HCT116 (cell line): ENCODE results near the gene DTD2. TPM values are rescaled to one million over a fixed set of nuclear protein-coding genes. Genes with fewer than 3 reads are reported as not detected.

Experiments used
- ATAC-seq: fragments of 200-7000 bp; cut with Tn5 transposase; 2 replicates; pipeline ENCODE4 v1.9.1; 2020; ENCODE audit warnings: mild to moderate bottlenecking, moderate library complexity
- BruUV-seq: library from RNA; stranded (reverse); fragments of 400-500 nt; replicated peaks from 2 replicates; lab custom pipeline; 2021; lab: Mats Ljungman, UMichigan
- CTCF ChIA-PET: fragments of 300-600 bp; sonication (Branson Sonifier 250); formaldehyde crosslinking; loops from one replicate; lab custom pipeline; 2021; ENCODE audit warnings: antibody characterized with exemption; lab: Charles Lee
- POLR2A ChIA-PET: fragments of 300-600, 350-600 bp; sonication (Branson Sonifier 250); formaldehyde crosslinking; loops from one replicate; lab custom pipeline; 2021; ENCODE audit warnings: antibody characterized with exemption; lab: Charles Lee
- RAD21 ChIA-PET, 2 experiments: fragments of 300-600 bp; sonication (Branson Sonifier 250); formaldehyde crosslinking; loops; one replicate each; lab custom pipeline; 2023; ENCODE audit warnings: low total read pairs in 2 of 2; ENCODE audit not compliant: uncharacterized antibody in 2 of 2, unreplicated experiment in 2 of 2, low non-redundant PET in 1 of 2; lab: Charles Lee
- DNase-seq: peaks from one replicate; pipeline ENCODE4 v3.0.0-alpha.2; 2010; ENCODE audit warnings: low read depth, low spot score
- H2AFZ ChIP-seq: fragments of 200-600 bp; shearing (Covaris generic), sonication (generic); 2 replicates; pipeline ENCODE4 v1.6.1; 2017; ENCODE audit warnings: low read depth, mixed run types, mixed read lengths, antibody characterized with exemption, low read length; ENCODE audit not compliant: poor library complexity, severe bottlenecking
- H3K27ac ChIP-seq: 2 replicates; pipeline ENCODE4 v1.5.1; 2012; ENCODE audit warnings: low read depth, low read length
- H3K27me3 ChIP-seq: fragments of 200-600 bp; sonication (generic); 2 replicates; pipeline ENCODE4 v1.6.1; 2016; ENCODE audit warnings: mixed run types, low read length, mixed read lengths; ENCODE audit not compliant: insufficient read depth
- H3K36me3 ChIP-seq, 2 experiments: fragments of 200-500 bp in 1 of 2; fragments of 200-600 bp in 1 of 2; sonication (Bioruptor generic) in 1 of 2; sonication (generic) in 1 of 2; 2 replicates each; pipeline versions ENCODE4 v1.5.1 to v1.6.1; 2014 to 2016; ENCODE audit warnings: low read length in 2 of 2, inconsistent platforms in 1 of 2, mixed read lengths in 1 of 2, mixed run types in 1 of 2; ENCODE audit not compliant: insufficient read depth in 2 of 2, control insufficient read depth in 1 of 2
- H3K4me1 ChIP-seq, 2 experiments: fragments of 200-600 bp in 1 of 2; sonication (generic) in 1 of 2; 2 replicates each; pipeline versions ENCODE4 v1.5.1 to v1.6.1; 2012 to 2017; ENCODE audit warnings: low read length in 2 of 2, inconsistent platforms in 1 of 2, mild to moderate bottlenecking in 1 of 2, mixed read lengths in 1 of 2, mixed run types in 1 of 2, moderate library complexity in 1 of 2; ENCODE audit not compliant: insufficient read depth in 2 of 2, control insufficient read depth in 1 of 2
- H3K4me2 ChIP-seq: fragments of 200-600 bp; sonication (generic); 2 replicates; pipeline ENCODE4 v1.6.1; 2017; ENCODE audit warnings: mixed run types, low read length, mixed read lengths
- H3K4me3 ChIP-seq, 2 experiments: fragments of 200-600 bp in 1 of 2; sonication (generic) in 1 of 2; replicated peaks in 1 of 2; 2 replicates each; pipeline ENCODE4 v1.5.1; 2011 to 2016; ENCODE audit warnings: low read length in 2 of 2, control low read depth in 1 of 2, low read depth in 1 of 2, mild to moderate bottlenecking in 1 of 2, mixed read lengths in 1 of 2, mixed run types in 1 of 2
- H3K79me2 ChIP-seq: fragments of 200-600 bp; sonication (generic); 2 replicates; pipeline ENCODE4 v1.6.1; 2017; ENCODE audit warnings: mild to moderate bottlenecking, mixed run types, low read length, moderate library complexity, mixed read lengths; ENCODE audit not compliant: insufficient read depth
- H3K9ac ChIP-seq: fragments of 200-600 bp; sonication (generic); 2 replicates; pipeline ENCODE4 v1.6.1; 2016; ENCODE audit warnings: low read length, mixed read lengths
- H3K9me2 ChIP-seq: fragments of 200-600 bp; sonication (generic), shearing (Covaris generic); 2 replicates; pipeline ENCODE4 v1.6.1; 2017; ENCODE audit warnings: mixed run types, mild to moderate bottlenecking, moderate library complexity; ENCODE audit not compliant: insufficient read depth
- H3K9me3 ChIP-seq, 2 experiments: fragments of 200-500 bp in 1 of 2; fragments of 200-600 bp in 1 of 2; sonication (Bioruptor generic) in 1 of 2; sonication (generic) in 1 of 2; 2 replicates each; pipeline ENCODE4 v1.6.1; 2014 to 2017; ENCODE audit warnings: low read length in 2 of 2, mixed read lengths in 2 of 2, inconsistent platforms in 1 of 2, low read depth in 1 of 2, mild to moderate bottlenecking in 1 of 2, mixed run types in 1 of 2, moderate library complexity in 1 of 2; ENCODE audit not compliant: control insufficient read depth in 1 of 2, insufficient read depth in 1 of 2
- H4K20me1 ChIP-seq: fragments of 200-600 bp; sonication (generic), shearing (Covaris generic); 2 replicates; pipeline ENCODE4 v1.6.1; 2017; ENCODE audit warnings: mixed run types, mild to moderate bottlenecking, moderate library complexity; ENCODE audit not compliant: insufficient read depth
- ATF3 ChIP-seq: IDR thresholded peaks from 2 replicates; pipeline ENCODE4 v1.6.1; 2012
- CBX3 ChIP-seq: IDR thresholded peaks from 2 replicates; pipeline ENCODE4 v1.6.1; 2012; ENCODE audit warnings: low read depth
- CEBPB ChIP-seq: IDR thresholded peaks from 2 replicates; pipeline ENCODE4 v1.6.1; 2012; ENCODE audit warnings: low read depth
- CTCF ChIP-seq, 3 experiments: fragments of 200-600 bp in 1 of 3; sonication (generic) in 1 of 3; IDR thresholded peaks in 2 of 3; conservative IDR thresholded peaks in 1 of 3; 2 replicates each; pipeline ENCODE4 v1.5.1; 2012 to 2017; ENCODE audit warnings: low read depth in 2 of 3, low read length in 2 of 3, antibody characterized with exemption in 1 of 3, borderline replicate concordance in 1 of 3, control low read depth in 1 of 3, mild to moderate bottlenecking in 1 of 3, mixed read lengths in 1 of 3, mixed run types in 1 of 3, moderate library complexity in 1 of 3; ENCODE audit not compliant: insufficient read depth in 1 of 3
- EGR1 ChIP-seq: IDR thresholded peaks from 2 replicates; pipeline ENCODE4 v1.6.1; 2012; ENCODE audit warnings: low read depth
- EZH2 ChIP-seq: fragments of 200-600 bp; sonication (generic); IDR thresholded peaks from 2 replicates; pipeline ENCODE4 v1.6.1; 2017; ENCODE audit warnings: antibody characterized with exemption, mixed run types
- EZH2phosphoT487 ChIP-seq: fragments of 200-600 bp; IDR thresholded peaks from 2 replicates; pipeline ENCODE4 v1.6.1; 2018; ENCODE audit warnings: antibody characterized with exemption, borderline replicate concordance
- JUND ChIP-seq: IDR thresholded peaks from 2 replicates; pipeline ENCODE4 v1.6.1; 2012
- MAX ChIP-seq: IDR thresholded peaks from 2 replicates; pipeline ENCODE4 v1.6.1; 2012
- POLR2A ChIP-seq: IDR thresholded peaks from 2 replicates; pipeline ENCODE4 v1.7.0; 2011; ENCODE audit warnings: borderline replicate concordance; ENCODE audit not compliant: insufficient read depth, insufficient read length; ENCODE audit errors: extremely low read depth
- POLR2AphosphoS5 ChIP-seq: IDR thresholded peaks from 2 replicates; pipeline ENCODE4 v1.6.1; 2011; ENCODE audit warnings: mild to moderate bottlenecking, low read depth, low read length, moderate library complexity
- RAD21 ChIP-seq: IDR thresholded peaks from 2 replicates; pipeline ENCODE4 v1.6.1; 2012; ENCODE audit warnings: low read depth, mild to moderate bottlenecking
- SIN3A ChIP-seq: IDR thresholded peaks from 2 replicates; pipeline ENCODE4 v1.6.1; 2012; ENCODE audit warnings: low read depth
- TCF7L2 ChIP-seq: IDR thresholded peaks from 2 replicates; pipeline ENCODE4 v1.7.0; 2011; ENCODE audit warnings: borderline replicate concordance, inconsistent platforms; ENCODE audit not compliant: insufficient read depth, insufficient read length; ENCODE audit errors: extremely low read depth
- ZBTB33 ChIP-seq: IDR thresholded peaks from 2 replicates; pipeline ENCODE4 v1.6.1; 2011; ENCODE audit warnings: mild to moderate bottlenecking, low read length, moderate library complexity; ENCODE audit not compliant: insufficient replicate concordance; ENCODE audit errors: extremely low read depth
- ZFX ChIP-seq: fragments of 450-650 bp; IDR thresholded peaks from 2 replicates; pipeline ENCODE4 v1.6.1; 2017
- ZNF274 ChIP-seq: fragments of 200-500 bp; sonication (Bioruptor generic); IDR thresholded peaks from 2 replicates; pipeline ENCODE4 v1.6.1; 2014; ENCODE audit warnings: mild to moderate bottlenecking, low read depth, low read length, inconsistent platforms
- intact Hi-C: fragments of 100-400 bp; cut with micrococcal nuclease; formaldehyde crosslinking; loops from 2 replicates; pipeline ENCODE4 v1.10.0; 2022
- total RNA-seq: library from RNA; stranded (reverse); gene quantifications from one replicate; pipeline ENCODE4 v1.2.1, GENCODE V29; 2021; ENCODE audit not compliant: unreplicated experiment

Gene DTD2
- total RNA-seq, 1 experiment from 2014 or later = 24.6 TPM

- TF ChIP-seq CBX3 (no peak), CTCF (IDR thresholded peaks at IDR 0.05 in 2 of 3, conservative IDR thresholded peaks at IDR 0.05 in 1 of 3; ENCODE audit: borderline replicate concordance in 1 of 3, insufficient read depth in 1 of 3, low read depth in 2 of 3, low read length in 2 of 3) (no peak), EZH2phosphoT487 (no peak), ZFX (no peak)
Observed at GRCh38 chr14:31435276-31435675, 22.0 kb downstream of the DTD2 start (continued).

GRCh38 chr14:31430634-31431264, 26.6 kb downstream of the DTD2 start:
- DNase-seq (no peak), ATAC-seq (no peak)
- Histone ChIP-seq H3K27ac (no peak overlapping the region), H3K9me3 (no peaks in the 10 kb centered on the region), H2AFZ (no peak overlapping the region), H3K9ac (no peak overlapping the region), H3K9me2 (no peaks in the 10 kb centered on the region), H3K4me1 (no peaks in the 10 kb centered on the region), H3K4me3 (no peak overlapping the region), H3K79me2 (no peaks in the 10 kb centered on the region), H4K20me1 (no peaks in the 10 kb centered on the region), H3K4me2 (no peak overlapping the region), H3K27me3 (no peaks in the 10 kb centered on the region), H3K36me3 (no peaks in the 10 kb centered on the region)
- ChIA-PET CTCF (no interaction called here), RAD21 (no interaction called here), POLR2A (no interaction called here)
- TF ChIP-seq ATF3 (no peak), ZNF274 (no peak), EGR1 (no peak), EZH2 (no peak), POLR2AphosphoS5 (no peak), POLR2A (no peak), RAD21 (no peak), ZFX (no peak), EZH2phosphoT487 (no peak), SIN3A (no peak), TCF7L2 (no peak), JUND (no peak), MAX (no peak), ZBTB33 (no peak), CEBPB (no peak), CTCF (IDR thresholded peaks at IDR 0.05 in 2 of 3, conservative IDR thresholded peaks at IDR 0.05 in 1 of 3; ENCODE audit: borderline replicate concordance in 1 of 3, insufficient read depth in 1 of 3, low read depth in 2 of 3, low read length in 2 of 3) (no peak)
- intact Hi-C loops = no loop called here
- no TSS peak for BruUV-seq
